HepG2 (cell line): ENCODE data around the gene CD9. TPM values are rescaled to one million over a fixed set of nuclear protein-coding genes. Genes with fewer than 3 reads are reported as not detected.
A peak's percentile ranks its signal among the peaks of the same experiment; 100 is the strongest.

Experiments used
- LCORL ChIP-seq, 2 experiments: fragments of 450-650 bp in 1 of 2; sonication (generic) in 1 of 2; formaldehyde crosslinking in 1 of 2; IDR thresholded peaks; 2 replicates each; pipeline versions ENCODE4 v1.5.0 to v1.6.1; 2017 to 2020; ENCODE audit warnings: antibody characterized with exemption in 1 of 2, missing genetic modification reagents in 1 of 2
- RNF2 ChIP-seq: fragments of 450-650 bp; conservative IDR thresholded peaks from 2 replicates; pipeline ENCODE4 v1.6.1; 2016; ENCODE audit warnings: low read depth
- polyA plus RNA-seq, 8 experiments: library from polyadenylated mRNA; depleted of rRNA in 3 of 8; stranded (reverse) in 7 of 8; unstranded in 1 of 8; fragments of >200 nt; fragmentation: Illumina TruSeq in 4 of 8; extraction: Trizol in 4 of 8; gene quantifications; 2 replicates each; pipeline versions ENCODE4 v1.2.1 to v1.2.3, GENCODE V29; 2011 to 2016; ENCODE audit warnings: low read depth in 4 of 8, missing spikeins in 1 of 8, mixed read lengths in 1 of 8; ENCODE audit not compliant: insufficient read depth in 1 of 8
- total RNA-seq, 5 experiments: library from RNA; depleted of rRNA; stranded (reverse); fragments of >200 nt; fragmentation: Illumina TruSeq; extraction: Trizol; gene quantifications; 2 replicates each; pipeline ENCODE4 v1.2.3, GENCODE V29; 2016; ENCODE audit warnings: low read depth in 1 of 5
- TF ChIP-seq, protein P1 (sequence below): sonication (generic); formaldehyde crosslinking; IDR thresholded peaks from 2 replicates; pipeline ENCODE4 v1.4.0; 2020; ENCODE audit warnings: missing genetic modification reagents, borderline replicate concordance
- TF ChIP-seq, protein P2 (sequence below): sonication (generic); formaldehyde crosslinking; IDR thresholded peaks from 2 replicates; pipeline ENCODE4 v1.5.1; 2020; ENCODE audit warnings: mild to moderate bottlenecking, moderate library complexity, missing genetic modification reagents
- TF ChIP-seq, protein P3 (sequence below): sonication (generic); formaldehyde crosslinking; IDR thresholded peaks from 2 replicates; pipeline ENCODE4 v1.8.1; 2023; ENCODE audit warnings: missing genetic modification reagents, inconsistent platforms, borderline replicate concordance
- TF ChIP-seq, protein P4 (sequence below): sonication (generic); formaldehyde crosslinking; IDR thresholded peaks from 2 replicates; pipeline ENCODE4 v1.4.0; 2020; ENCODE audit warnings: missing genetic modification reagents
- TF ChIP-seq, protein P5 (sequence below): sonication (generic); formaldehyde crosslinking; IDR thresholded peaks from 2 replicates; pipeline ENCODE4 v1.8.0; 2022; ENCODE audit warnings: missing genetic modification reagents, low read depth, mild to moderate bottlenecking, borderline replicate concordance
- TF ChIP-seq, protein P6 (sequence below): sonication (generic); formaldehyde crosslinking; IDR thresholded peaks from 2 replicates; pipeline ENCODE4 v1.4.0; 2020; ENCODE audit warnings: missing genetic modification reagents

CD9 gene
- total and polyA plus RNA-seq, 2 of the 13 experiments (the other 11 are each of a cell fraction or from before 2014, with no cell fraction given): 5.8 to 38.3 TPM

DNA sequence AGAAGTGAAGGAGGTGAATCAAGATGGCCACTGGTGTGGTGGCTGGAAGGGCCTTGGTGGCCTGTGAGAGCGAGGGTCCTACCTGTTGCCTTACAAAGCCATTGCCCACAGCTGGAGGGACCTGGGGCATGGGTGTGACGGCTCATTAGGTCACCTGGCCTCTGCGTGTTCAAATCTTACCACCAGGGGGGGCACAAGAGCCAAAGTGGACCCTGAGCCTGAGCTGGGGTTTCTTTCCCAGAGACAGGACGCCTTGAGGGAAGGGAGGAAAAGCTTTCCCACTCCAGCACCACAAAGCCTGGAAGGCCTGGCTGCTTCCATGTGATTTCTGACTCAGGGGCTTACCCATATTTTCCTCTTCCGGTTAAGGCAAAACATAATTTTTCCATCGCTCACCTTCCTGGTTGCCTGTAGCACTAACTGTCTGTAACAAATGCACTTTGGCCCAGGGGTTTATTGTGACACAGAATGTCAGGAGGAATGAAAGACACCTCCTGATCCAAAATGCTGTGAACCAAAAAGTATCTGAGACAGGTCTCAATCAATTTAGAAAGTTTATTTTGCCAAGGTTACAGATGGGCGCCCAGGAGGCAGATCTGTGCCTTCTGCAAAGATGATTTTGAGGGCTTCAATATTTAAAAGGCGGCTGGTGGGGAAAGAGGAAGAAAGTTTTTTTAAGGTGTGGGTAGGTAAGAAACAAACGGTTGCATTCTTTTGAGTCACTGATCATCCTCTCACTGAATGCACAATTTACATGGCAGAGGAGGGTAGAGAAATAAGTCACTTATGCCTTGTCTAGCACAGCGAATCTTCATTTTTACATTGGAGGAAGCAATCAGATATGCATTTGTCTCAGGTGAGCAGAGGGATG, 4.3 kb upstream of the CD9 start (continued):
- TF ChIP-seq, protein P1, sequence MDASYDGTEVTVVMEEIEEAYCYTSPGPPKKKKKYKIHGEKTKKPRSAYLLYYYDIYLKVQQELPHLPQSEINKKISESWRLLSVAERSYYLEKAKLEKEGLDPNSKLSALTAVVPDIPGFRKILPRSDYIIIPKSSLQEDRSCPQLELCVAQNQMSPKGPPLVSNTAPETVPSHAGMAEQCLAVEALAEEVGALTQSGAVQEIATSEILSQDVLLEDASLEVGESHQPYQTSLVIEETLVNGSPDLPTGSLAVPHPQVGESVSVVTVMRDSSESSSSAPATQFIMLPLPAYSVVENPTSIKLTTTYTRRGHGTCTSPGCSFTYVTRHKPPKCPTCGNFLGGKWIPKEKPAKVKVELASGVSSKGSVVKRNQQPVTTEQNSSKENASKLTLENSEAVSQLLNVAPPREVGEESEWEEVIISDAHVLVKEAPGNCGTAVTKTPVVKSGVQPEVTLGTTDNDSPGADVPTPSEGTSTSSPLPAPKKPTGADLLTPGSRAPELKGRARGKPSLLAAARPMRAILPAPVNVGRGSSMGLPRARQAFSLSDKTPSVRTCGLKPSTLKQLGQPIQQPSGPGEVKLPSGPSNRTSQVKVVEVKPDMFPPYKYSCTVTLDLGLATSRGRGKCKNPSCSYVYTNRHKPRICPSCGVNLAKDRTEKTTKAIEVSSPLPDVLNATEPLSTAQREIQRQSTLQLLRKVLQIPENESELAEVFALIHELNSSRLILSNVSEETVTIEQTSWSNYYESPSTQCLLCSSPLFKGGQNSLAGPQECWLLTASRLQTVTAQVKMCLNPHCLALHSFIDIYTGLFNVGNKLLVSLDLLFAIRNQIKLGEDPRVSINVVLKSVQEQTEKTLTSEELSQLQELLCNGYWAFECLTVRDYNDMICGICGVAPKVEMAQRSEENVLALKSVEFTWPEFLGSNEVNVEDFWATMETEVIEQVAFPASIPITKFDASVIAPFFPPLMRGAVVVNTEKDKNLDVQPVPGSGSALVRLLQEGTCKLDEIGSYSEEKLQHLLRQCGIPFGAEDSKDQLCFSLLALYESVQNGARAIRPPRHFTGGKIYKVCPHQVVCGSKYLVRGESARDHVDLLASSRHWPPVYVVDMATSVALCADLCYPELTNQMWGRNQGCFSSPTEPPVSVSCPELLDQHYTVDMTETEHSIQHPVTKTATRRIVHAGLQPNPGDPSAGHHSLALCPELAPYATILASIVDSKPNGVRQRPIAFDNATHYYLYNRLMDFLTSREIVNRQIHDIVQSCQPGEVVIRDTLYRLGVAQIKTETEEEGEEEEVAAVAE (CRISPR knock-in tag): no peak
- TF ChIP-seq, protein P2, sequence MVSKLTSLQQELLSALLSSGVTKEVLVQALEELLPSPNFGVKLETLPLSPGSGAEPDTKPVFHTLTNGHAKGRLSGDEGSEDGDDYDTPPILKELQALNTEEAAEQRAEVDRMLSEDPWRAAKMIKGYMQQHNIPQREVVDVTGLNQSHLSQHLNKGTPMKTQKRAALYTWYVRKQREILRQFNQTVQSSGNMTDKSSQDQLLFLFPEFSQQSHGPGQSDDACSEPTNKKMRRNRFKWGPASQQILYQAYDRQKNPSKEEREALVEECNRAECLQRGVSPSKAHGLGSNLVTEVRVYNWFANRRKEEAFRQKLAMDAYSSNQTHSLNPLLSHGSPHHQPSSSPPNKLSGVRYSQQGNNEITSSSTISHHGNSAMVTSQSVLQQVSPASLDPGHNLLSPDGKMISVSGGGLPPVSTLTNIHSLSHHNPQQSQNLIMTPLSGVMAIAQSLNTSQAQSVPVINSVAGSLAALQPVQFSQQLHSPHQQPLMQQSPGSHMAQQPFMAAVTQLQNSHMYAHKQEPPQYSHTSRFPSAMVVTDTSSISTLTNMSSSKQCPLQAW (CRISPR knock-in tag): peak; percentile 59; the same call in 1 of the 2 replicates
- TF ChIP-seq LCORL (IDR thresholded peaks at IDR 0.05) (no peak), LCORL (CRISPR knock-in tag; IDR thresholded peaks at IDR 0.05) (0 out of 2 replicates have a peak, but pooled peaks have one; percentile 60), RNF2 (no peak)
- TF ChIP-seq, protein P3, sequence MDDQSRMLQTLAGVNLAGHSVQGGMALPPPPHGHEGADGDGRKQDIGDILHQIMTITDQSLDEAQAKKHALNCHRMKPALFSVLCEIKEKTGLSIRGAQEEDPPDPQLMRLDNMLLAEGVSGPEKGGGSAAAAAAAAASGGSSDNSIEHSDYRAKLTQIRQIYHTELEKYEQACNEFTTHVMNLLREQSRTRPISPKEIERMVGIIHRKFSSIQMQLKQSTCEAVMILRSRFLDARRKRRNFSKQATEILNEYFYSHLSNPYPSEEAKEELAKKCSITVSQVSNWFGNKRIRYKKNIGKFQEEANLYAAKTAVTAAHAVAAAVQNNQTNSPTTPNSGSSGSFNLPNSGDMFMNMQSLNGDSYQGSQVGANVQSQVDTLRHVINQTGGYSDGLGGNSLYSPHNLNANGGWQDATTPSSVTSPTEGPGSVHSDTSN (CRISPR knock-in tag): no peak
- TF ChIP-seq, protein P4, sequence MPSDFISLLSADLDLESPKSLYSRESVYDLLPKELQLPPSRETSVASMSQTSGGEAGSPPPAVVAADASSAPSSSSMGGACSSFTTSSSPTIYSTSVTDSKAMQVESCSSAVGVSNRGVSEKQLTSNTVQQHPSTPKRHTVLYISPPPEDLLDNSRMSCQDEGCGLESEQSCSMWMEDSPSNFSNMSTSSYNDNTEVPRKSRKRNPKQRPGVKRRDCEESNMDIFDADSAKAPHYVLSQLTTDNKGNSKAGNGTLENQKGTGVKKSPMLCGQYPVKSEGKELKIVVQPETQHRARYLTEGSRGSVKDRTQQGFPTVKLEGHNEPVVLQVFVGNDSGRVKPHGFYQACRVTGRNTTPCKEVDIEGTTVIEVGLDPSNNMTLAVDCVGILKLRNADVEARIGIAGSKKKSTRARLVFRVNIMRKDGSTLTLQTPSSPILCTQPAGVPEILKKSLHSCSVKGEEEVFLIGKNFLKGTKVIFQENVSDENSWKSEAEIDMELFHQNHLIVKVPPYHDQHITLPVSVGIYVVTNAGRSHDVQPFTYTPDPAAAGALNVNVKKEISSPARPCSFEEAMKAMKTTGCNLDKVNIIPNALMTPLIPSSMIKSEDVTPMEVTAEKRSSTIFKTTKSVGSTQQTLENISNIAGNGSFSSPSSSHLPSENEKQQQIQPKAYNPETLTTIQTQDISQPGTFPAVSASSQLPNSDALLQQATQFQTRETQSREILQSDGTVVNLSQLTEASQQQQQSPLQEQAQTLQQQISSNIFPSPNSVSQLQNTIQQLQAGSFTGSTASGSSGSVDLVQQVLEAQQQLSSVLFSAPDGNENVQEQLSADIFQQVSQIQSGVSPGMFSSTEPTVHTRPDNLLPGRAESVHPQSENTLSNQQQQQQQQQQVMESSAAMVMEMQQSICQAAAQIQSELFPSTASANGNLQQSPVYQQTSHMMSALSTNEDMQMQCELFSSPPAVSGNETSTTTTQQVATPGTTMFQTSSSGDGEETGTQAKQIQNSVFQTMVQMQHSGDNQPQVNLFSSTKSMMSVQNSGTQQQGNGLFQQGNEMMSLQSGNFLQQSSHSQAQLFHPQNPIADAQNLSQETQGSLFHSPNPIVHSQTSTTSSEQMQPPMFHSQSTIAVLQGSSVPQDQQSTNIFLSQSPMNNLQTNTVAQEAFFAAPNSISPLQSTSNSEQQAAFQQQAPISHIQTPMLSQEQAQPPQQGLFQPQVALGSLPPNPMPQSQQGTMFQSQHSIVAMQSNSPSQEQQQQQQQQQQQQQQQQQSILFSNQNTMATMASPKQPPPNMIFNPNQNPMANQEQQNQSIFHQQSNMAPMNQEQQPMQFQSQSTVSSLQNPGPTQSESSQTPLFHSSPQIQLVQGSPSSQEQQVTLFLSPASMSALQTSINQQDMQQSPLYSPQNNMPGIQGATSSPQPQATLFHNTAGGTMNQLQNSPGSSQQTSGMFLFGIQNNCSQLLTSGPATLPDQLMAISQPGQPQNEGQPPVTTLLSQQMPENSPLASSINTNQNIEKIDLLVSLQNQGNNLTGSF (CRISPR knock-in tag): no peak
- TF ChIP-seq, protein P5, sequence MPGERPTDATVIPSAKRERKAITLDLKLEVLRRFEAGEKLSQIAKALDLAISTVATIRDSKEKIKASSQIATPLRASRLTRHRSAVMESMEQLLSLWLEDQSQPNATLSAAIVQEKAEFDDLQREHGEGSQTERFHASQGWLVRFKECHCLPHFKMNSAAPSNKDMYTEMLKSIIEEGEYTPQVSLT (CRISPR knock-in tag): no peak
- TF ChIP-seq, protein P6, sequence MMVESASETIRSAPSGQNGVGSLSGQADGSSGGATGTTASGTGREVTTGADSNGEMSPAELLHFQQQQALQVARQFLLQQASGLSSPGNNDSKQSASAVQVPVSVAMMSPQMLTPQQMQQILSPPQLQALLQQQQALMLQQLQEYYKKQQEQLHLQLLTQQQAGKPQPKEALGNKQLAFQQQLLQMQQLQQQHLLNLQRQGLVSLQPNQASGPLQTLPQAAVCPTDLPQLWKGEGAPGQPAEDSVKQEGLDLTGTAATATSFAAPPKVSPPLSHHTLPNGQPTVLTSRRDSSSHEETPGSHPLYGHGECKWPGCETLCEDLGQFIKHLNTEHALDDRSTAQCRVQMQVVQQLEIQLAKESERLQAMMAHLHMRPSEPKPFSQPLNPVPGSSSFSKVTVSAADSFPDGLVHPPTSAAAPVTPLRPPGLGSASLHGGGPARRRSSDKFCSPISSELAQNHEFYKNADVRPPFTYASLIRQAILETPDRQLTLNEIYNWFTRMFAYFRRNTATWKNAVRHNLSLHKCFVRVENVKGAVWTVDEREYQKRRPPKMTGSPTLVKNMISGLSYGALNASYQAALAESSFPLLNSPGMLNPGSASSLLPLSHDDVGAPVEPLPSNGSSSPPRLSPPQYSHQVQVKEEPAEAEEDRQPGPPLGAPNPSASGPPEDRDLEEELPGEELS (CRISPR knock-in tag): 0 out of 2 replicates have a peak, but pooled peaks have one; percentile 29
